Ecto neural progenitor cell (in vitro differentiated cells): ENCODE measurements around the gene CCNQ.

ENCODE experiments used
- DNase-seq: peaks from one replicate; pipeline ENCODE4 v3.0.0-alpha.2; 2018; ENCODE audit warnings: low spot score

Gene CCNQ

GRCh38 chrX:153596981-153597750 lies 1.8 kb downstream of the CCNQ start:
- no peak for DNase-seq

- no peak for DNase-seq
These were observed 2.8 kb downstream of the CCNQ start for GRCh38 chrX:153595859-153596857.

- no peak for DNase-seq
These were observed 3.6 kb downstream of the CCNQ start for GRCh38 chrX:153595387-153595786.

GRCh38 chrX:153593811-153594500 lies 5.0 kb downstream of the CCNQ start:
- no peak for DNase-seq

GRCh38 chrX:153592966-153593688 lies 5.8 kb downstream of the CCNQ start:
- DNase-seq = no peak

GRCh38 chrX:153592091-153592833 lies 6.7 kb downstream of the CCNQ start:
- DNase-seq = no peak

- no peak for DNase-seq
These were observed 7.7 kb downstream of the CCNQ start for GRCh38 chrX:153590961-153591956.

- no peak for DNase-seq
These were observed 10.0 kb downstream of the CCNQ start for GRCh38 chrX:153588782-153589446.

- DNase-seq = no peak
These were observed 10.7 kb downstream of the CCNQ start for GRCh38 chrX:153588021-153588781.

GRCh38 chrX:153587342-153587741 lies 11.6 kb downstream of the CCNQ start:
- DNase-seq = no peak

- DNase-seq = no peak
These were observed 13.1 kb downstream of the CCNQ start for GRCh38 chrX:153585827-153586226.

- DNase-seq = no peak
These were observed 15.5 kb downstream of the CCNQ start for GRCh38 chrX:153583433-153583832.

- no peak for DNase-seq
These were observed 16.0 kb downstream of the CCNQ start for GRCh38 chrX:153582896-153583295.

- DNase-seq = no peak
These were observed 18.1 kb downstream of the CCNQ start for GRCh38 chrX:153580700-153581386.

- DNase-seq = no peak
These were observed 20.1 kb downstream of the CCNQ start for GRCh38 chrX:153578889-153579288.

GRCh38 chrX:153578200-153578835 lies 20.6 kb downstream of the CCNQ start:
- no peak for DNase-seq

GRCh38 chrX:153576961-153577360 lies 22.0 kb downstream of the CCNQ start:
- DNase-seq = no peak
